NB4 (cell line): ENCODE measurements around the gene ITSN1.

Source experiments
- DNase-seq: peaks from one replicate; pipeline ENCODE4 v3.0.0; 2010; ENCODE audit warnings: low read depth
- H3K4me3 ChIP-seq: one replicate; pipeline ENCODE4 v1.5.1; 2011; ENCODE audit warnings: mild to moderate bottlenecking, low read depth, low read length, moderate library complexity
- MYC ChIP-seq: IDR thresholded peaks from 2 replicates; pipeline ENCODE4 v1.6.1; 2011; ENCODE audit warnings: low read depth, low read length
- POLR2A ChIP-seq: IDR thresholded peaks from 2 replicates; pipeline ENCODE4 v1.6.1; 2011; ENCODE audit warnings: mild to moderate bottlenecking; ENCODE audit not compliant: insufficient read length; ENCODE audit errors: extremely low read depth
- TF ChIP-seq, protein P1 (sequence below): IDR thresholded peaks from 2 replicates; pipeline ENCODE4 v1.6.1; 2011; ENCODE audit warnings: low read depth, low read length
- TF ChIP-seq, protein P2 (sequence below): IDR thresholded peaks from one replicate; pipeline ENCODE4 v1.5.1; 2012; ENCODE audit warnings: low read depth, low read length

Gene ITSN1

DNA sequence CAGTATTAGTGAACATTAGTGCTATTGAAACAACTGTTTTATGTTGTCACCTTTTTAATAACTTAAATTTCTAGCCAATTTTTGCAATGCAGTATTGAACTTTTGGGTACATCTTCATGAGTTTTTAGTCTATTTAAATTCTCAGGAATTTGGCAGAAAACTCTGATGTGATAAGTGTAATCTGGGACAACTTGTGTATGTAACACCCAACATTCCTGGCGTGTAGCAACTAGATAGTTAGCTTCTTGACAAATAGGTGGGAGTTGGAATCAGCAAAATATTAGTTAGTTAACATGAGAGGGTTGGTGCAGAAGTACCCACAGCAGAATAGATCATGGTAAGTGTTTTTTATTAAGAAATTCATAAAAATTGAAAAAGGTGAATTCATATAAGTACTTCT lies 111.6 kb downstream of the ITSN1 start:
- no peak for TF ChIP-seq MYC
- TF ChIP-seq, protein P1, sequence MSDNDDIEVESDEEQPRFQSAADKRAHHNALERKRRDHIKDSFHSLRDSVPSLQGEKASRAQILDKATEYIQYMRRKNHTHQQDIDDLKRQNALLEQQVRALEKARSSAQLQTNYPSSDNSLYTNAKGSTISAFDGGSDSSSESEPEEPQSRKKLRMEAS: no peak
- TF ChIP-seq POLR2A: no peak
- TF ChIP-seq, protein P2, sequence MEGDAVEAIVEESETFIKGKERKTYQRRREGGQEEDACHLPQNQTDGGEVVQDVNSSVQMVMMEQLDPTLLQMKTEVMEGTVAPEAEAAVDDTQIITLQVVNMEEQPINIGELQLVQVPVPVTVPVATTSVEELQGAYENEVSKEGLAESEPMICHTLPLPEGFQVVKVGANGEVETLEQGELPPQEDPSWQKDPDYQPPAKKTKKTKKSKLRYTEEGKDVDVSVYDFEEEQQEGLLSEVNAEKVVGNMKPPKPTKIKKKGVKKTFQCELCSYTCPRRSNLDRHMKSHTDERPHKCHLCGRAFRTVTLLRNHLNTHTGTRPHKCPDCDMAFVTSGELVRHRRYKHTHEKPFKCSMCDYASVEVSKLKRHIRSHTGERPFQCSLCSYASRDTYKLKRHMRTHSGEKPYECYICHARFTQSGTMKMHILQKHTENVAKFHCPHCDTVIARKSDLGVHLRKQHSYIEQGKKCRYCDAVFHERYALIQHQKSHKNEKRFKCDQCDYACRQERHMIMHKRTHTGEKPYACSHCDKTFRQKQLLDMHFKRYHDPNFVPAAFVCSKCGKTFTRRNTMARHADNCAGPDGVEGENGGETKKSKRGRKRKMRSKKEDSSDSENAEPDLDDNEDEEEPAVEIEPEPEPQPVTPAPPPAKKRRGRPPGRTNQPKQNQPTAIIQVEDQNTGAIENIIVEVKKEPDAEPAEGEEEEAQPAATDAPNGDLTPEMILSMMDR: no peak
- DNase-seq: no peak

DNA sequence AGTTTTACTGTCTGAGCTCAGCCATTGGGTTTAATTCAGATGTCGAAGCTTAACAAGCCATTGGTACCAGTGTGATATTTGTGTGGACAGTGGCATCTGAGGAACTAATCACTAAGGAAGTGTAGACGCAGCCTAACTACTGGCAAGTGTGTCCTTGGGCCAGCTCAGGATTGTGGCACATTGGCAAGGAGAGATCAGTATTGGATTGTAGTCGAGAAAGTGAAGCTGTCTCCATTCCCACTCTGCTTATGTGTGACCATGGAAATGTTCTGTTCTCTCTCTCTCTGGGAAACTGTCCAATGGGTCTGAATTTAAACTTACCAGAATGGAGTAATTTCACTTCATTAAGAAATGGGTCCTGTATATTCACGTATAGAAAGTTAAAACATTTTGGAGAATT lies 112.2 kb downstream of the ITSN1 start:
- TF ChIP-seq, protein P2: no peak
- DNase-seq: no peak
- no peak overlapping the region for H3K4me3 ChIP-seq

More for the DNA sequence above, 111.6 kb downstream of the ITSN1 start:
- no peak overlapping the region for H3K4me3 ChIP-seq

DNA sequence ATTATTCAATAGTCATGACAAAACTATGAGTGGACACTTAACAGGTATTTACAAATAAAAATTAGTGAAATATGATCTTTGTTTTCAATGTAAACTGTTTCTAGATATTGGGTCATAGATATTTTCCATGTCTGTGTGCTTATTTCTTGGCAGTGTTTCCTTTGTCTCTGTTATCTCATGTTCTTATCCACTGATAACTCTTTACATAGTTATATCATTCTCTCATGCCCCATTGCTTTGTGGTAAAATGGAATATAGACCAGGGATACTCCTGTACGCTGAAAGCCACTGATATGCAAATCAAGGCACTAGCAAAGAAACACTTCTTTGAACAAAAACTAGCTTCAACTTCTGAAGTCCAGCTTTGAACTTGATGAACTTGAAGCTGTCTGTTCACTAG lies 113.1 kb downstream of the ITSN1 start:
- no peak for DNase-seq
- no peak for TF ChIP-seq POLR2A
- TF ChIP-seq MYC: no peak
- TF ChIP-seq, protein P1: no peak
- TF ChIP-seq, protein P2: no peak
- H3K4me3 ChIP-seq: no peak overlapping the region

DNA sequence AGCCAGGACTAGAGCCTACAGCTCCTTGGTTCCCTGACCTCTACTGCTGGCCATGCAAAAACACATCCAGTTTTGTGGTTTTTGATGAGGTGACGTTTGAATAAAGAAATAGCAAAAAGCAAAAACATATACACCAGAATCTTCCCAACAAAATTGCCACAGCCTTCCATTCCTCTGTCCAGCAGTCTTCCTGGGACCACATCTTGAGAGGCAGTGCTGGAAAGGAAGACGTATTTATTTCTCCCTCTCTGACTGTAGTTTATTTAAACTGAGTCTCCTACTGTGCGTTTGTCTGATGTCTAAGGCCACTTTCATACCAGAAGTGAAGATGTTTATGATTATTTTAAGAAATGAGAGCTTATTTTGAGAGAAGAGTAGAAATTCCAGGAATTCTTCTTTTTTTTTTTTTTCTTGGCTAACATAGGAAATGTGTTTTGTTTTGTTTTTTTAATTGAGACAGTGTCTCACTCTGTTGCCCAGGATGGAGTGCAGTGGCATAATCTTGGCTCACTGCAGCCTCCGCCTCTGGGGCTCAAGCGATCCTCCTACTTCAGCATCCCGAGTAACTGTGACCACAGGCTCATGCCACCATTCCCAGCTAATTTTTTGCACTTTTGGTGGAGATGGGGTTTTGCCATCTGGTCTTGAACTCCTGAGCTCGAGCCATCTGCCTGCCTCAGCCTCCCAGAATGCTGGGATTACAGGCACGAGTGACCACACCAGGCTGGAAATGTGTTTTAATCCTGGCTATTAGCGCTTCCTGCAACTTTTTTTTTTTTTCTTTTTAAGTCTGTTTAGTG lies 118.5 kb downstream of the ITSN1 start:
- TF ChIP-seq, protein P2: no peak
- no peak for TF ChIP-seq MYC
- TF ChIP-seq, protein P1: no peak
- TF ChIP-seq POLR2A: no peak
- no peak for DNase-seq
- no peak overlapping the region for H3K4me3 ChIP-seq

DNA sequence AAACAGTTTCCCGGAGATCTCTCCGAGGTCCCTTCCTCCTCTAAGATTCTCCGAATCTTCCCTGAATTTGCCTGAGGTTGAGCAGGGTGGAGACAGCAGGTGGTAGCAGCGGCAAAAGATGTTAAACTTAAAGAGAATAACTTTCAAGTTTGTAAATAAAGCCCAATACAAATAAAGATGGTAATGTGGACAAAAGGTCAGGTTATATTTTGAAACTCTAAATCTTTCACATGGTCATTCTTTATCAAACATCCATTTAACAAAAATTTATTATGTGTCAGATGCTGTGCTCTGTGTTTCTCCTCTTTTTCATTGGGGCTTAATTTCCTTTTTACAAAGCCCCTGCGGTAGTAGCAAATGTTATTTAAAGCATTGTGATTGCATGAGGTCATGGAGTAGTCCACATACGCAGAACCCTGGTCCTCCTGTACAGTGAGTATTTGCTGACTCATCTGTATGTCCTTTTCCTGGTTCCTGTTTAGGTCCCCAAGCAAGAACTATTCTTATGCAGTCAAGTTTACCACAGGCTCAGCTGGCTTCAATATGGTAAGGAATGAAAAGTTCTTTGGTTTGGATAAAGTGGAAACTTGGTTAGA lies 119.2 kb downstream of the ITSN1 start:
- no peak overlapping the region for H3K4me3 ChIP-seq
- TF ChIP-seq MYC (no peak), POLR2A (no peak)
- TF ChIP-seq, protein P2: no peak
- TF ChIP-seq, protein P1: no peak
- DNase-seq: peak; percentile 70
